ENCODE data around the gene ELK4.

DNA sequence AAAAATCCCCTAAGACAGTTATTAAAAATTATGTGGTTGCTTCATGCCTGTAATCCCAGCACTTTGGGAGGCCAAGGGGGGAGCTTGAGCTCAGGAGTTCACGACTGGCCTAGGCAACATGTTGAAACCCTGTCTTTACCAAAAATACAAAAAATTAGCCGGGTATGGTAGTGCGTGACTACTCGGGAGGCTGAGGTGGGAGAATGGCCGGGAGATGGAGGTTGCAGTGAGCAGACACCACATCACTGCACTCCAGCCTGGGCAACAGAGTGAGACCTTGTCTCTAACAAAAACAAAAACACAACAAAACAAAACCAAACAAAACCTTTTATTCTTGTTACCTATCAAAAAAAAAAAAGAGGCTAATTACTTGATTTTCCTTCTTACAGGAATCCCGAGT lies 2.1 kb downstream of the ELK4 start:
- TF ChIP-seq, protein P1, sequence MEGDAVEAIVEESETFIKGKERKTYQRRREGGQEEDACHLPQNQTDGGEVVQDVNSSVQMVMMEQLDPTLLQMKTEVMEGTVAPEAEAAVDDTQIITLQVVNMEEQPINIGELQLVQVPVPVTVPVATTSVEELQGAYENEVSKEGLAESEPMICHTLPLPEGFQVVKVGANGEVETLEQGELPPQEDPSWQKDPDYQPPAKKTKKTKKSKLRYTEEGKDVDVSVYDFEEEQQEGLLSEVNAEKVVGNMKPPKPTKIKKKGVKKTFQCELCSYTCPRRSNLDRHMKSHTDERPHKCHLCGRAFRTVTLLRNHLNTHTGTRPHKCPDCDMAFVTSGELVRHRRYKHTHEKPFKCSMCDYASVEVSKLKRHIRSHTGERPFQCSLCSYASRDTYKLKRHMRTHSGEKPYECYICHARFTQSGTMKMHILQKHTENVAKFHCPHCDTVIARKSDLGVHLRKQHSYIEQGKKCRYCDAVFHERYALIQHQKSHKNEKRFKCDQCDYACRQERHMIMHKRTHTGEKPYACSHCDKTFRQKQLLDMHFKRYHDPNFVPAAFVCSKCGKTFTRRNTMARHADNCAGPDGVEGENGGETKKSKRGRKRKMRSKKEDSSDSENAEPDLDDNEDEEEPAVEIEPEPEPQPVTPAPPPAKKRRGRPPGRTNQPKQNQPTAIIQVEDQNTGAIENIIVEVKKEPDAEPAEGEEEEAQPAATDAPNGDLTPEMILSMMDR (IDR thresholded peaks at IDR 0.05; ENCODE audit: insufficient read depth, low read length): no peak
- TF ChIP-seq, protein P2, sequence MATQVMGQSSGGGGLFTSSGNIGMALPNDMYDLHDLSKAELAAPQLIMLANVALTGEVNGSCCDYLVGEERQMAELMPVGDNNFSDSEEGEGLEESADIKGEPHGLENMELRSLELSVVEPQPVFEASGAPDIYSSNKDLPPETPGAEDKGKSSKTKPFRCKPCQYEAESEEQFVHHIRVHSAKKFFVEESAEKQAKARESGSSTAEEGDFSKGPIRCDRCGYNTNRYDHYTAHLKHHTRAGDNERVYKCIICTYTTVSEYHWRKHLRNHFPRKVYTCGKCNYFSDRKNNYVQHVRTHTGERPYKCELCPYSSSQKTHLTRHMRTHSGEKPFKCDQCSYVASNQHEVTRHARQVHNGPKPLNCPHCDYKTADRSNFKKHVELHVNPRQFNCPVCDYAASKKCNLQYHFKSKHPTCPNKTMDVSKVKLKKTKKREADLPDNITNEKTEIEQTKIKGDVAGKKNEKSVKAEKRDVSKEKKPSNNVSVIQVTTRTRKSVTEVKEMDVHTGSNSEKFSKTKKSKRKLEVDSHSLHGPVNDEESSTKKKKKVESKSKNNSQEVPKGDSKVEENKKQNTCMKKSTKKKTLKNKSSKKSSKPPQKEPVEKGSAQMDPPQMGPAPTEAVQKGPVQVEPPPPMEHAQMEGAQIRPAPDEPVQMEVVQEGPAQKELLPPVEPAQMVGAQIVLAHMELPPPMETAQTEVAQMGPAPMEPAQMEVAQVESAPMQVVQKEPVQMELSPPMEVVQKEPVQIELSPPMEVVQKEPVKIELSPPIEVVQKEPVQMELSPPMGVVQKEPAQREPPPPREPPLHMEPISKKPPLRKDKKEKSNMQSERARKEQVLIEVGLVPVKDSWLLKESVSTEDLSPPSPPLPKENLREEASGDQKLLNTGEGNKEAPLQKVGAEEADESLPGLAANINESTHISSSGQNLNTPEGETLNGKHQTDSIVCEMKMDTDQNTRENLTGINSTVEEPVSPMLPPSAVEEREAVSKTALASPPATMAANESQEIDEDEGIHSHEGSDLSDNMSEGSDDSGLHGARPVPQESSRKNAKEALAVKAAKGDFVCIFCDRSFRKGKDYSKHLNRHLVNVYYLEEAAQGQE (IDR thresholded peaks at IDR 0.05; ENCODE audit: insufficient replicate concordance, low read depth): no peak
- TF ChIP-seq GABPA (IDR thresholded peaks at IDR 0.05; ENCODE audit: low read depth) (no peak), POLR2AphosphoS5 (IDR thresholded peaks at IDR 0.05; ENCODE audit: low read depth) (no peak), SPI1 (IDR thresholded peaks at IDR 0.05; ENCODE audit: borderline replicate concordance, low read depth) (no peak)

Measured in HL-60 (cell line).